Measurements from ENCODE around the gene CNOT4.

DNA sequence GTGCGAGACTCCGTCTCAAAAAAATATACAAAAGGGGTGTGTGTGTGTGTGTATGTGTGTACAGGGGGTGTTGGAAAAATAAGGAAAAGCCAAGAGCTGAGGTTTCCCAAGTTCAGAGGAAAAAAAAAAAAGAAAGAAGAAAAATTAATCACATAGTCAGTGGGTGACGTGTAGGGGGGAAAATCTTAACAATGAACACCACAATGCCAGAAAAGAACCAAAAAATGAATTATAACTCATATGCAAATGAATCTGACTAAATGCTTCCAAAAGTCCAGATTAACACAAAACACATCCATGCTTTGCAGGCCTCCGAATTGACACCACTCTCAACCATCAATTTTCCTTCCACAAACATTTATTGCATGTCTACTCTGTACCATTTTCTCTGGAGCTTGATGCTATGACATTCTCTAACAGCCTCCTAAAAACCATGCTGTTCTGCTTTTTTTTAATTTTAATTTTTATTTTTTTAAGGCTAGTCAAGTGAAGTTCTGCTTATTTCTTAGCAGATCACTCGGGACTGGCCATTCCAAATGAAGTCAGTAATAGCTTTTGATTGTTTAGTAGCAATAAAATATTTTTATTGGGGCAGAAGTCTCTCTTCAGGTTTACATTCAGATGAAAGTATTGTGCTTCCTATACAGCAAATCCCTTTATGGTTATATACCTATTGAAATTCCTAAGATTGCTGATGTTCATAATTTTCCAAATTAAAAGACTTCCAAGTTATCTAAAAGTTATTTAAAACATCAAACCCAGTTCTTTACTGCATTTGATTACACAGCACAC lies 133.8 kb downstream of the CNOT4 start:
- TF ChIP-seq POLR2A (IDR thresholded peaks at IDR 0.05) (no peak), CTCF (IDR thresholded peaks at IDR 0.05) (no peak)

All from body of pancreas (tissue), 4 donors.